IPS-NIHi11 (cell line): Measurements from ENCODE around the gene MSS51.
"Not testable (repeated sequence)": the region's sequence is repeated elsewhere in the genome, so short reads cannot be mapped to it uniquely, and the experiment has no call there.

Experiments
- DNase-seq: peaks from one replicate; pipeline ENCODE4 v3.0.0; 2012; ENCODE audit warnings: mixed read lengths, low spot score

The MSS51 gene

GRCh38 chr10:73414230-73414945 lies 19.0 kb downstream of the MSS51 start:
- no peak for DNase-seq

DNA sequence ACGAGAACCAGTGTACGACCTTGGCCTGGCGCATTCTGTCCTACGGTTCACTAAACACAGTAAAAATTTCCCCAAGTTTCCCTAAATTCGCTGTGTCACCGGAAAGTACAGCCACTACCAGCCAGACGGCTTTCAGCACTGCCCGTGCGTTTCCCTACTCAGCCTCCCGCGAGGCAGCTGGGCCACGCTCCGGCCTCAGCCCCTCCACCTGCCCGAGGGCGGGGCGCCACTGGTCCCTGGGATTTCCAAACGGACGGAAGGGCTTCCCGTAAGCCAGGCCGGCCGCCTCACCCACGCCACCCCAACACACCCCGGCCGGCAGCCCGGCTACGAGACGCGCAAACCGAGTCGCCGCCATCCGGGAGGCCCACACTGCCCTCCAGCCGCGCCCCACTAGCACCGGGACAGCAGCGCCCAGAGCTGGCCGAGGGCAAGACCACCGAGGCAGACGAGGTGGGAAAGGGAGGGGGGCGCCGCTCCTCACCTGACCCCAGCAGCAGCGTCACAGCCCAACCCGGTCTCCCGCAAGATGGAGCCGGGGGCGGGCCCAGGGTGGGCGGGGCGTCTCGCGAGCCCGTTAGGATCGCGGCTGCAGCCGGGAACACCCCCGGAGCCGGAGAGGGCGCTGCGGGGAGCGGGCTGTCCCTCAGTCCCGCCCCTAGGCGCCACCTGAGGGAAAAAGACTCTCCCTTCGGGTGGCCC lies 19.7 kb downstream of the MSS51 start, which contains the start of gene ANXA7:
ANXA7 (minus strand) TSS at position 531 of the 702 bp plus-strand sequence. CDS start 13,202 bp downstream, outside the sequence.
- DNase-seq: peak; percentile 99

GRCh38 chr10:73413108-73413527 lies 20.2 kb downstream of the MSS51 start:
- DNase-seq: peak; percentile 47

GRCh38 chr10:73410897-73411296 lies 22.5 kb downstream of the MSS51 start:
- no peak for DNase-seq

- no peak for DNase-seq
These were observed 24.3 kb downstream of the MSS51 start for GRCh38 chr10:73408978-73409521.

DNA sequence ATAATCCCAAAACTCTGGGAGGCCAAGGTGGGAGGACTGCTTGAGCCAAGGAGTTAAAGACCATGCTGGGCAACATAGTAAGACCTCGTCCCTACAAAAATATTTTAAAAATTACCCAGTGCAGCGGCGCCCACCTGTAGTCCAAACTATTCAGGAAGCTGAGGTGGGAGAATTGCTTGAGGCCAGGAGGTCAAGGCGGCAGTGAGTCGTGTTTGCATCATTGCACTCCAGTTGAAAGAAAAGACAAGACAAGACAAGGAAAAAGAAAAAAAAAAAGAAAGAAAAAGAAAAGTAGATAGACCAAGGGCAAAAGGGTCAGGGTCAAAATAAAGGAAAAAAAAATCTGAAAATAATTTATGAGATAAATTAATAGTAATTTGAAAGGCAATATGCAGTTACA lies 25.3 kb downstream of the MSS51 start:
- no peak for DNase-seq

GRCh38 chr10:73407495-73407894 lies 25.9 kb downstream of the MSS51 start:
- no peak for DNase-seq

GRCh38 chr10:73406846-73407245 lies 26.5 kb downstream of the MSS51 start:
- DNase-seq: no peak

GRCh38 chr10:73405556-73405955 lies 27.8 kb downstream of the MSS51 start:
- no peak for DNase-seq

GRCh38 chr10:73404690-73405089 lies 28.7 kb downstream of the MSS51 start:
- DNase-seq: no peak

DNA sequence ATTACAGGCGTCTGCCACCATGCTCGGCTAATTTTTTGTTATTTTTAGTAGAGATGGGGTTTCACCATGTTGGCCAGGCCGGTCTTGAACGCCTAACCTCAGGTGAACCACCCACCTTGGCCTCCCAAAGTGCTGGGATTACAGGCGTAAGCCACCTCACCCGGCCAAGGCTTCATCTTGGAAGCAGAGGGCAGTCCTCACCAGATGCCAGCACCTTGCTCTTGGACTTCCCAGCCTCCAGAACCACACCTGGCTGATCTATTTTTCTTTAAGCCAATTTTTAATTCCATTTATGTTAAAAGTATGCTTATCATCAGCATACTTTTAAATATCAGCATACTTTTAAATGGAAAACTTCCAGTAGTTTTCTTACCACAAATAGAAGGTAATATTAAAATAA lies 31.7 kb downstream of the MSS51 start:
- DNase-seq: no peak

GRCh38 chr10:73399063-73399462 lies 34.3 kb downstream of the MSS51 start:
- DNase-seq: no peak

DNA sequence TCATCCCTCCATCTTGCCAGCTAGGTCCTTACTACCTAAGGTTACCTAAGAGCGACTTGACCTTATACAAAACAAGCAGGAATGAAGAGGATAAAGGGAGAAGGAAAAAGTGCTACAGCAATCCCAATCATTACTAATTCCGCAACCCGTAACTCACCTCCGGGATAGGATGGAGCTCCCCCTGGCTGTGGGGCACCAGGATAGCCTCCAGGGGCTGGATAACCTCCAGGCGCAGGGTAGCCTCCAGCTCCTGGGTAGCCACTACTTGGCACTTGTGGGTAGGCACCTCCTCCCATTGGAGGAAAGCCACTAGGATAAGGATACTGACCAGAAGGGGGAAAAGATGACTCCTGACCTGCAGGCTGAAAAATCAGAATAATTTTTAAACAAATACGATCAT lies 35.3 kb downstream of the MSS51 start:
- DNase-seq: peak; percentile 29

- DNase-seq: not testable (repeated sequence)
These were observed 39.0 kb downstream of the MSS51 start for GRCh38 chr10:73394325-73394724.

- no peak for DNase-seq
These were observed 45.1 kb downstream of the MSS51 start for GRCh38 chr10:73388228-73388627.

GRCh38 chr10:73386583-73386982 lies 46.8 kb downstream of the MSS51 start:
- DNase-seq: no peak

DNA sequence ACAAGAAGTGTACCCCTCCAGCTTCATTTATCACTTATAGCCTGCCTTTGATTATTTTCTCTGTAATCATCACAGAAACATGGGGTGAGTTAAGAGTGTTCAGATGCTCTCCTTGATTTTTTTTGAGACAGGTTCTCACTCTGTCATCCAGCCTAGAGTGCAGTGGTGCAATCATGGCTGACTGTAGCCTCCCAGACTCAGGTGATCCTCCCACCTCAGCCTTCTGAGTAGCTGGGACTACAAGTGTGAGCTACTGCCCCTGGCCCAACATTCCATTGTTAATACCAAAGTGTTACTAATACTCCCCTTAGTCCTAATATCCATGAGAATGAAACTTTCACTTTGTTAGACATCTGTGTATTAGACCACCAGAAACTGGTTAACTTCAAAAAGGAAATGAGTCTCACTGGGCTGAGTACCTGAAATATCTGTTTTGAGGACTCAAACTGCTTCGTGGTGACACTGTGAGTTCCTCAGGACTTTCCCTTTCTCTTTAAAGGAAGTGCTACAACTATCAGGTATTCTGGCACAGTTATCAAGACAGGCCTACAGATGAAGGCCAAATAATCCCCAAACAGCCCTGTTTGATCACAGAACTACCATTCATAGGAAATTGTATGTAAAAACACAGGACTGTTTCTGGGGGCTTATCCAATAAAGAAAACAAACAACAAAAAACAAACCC lies 54.2 kb downstream of the MSS51 start:
- no peak for DNase-seq

DNA sequence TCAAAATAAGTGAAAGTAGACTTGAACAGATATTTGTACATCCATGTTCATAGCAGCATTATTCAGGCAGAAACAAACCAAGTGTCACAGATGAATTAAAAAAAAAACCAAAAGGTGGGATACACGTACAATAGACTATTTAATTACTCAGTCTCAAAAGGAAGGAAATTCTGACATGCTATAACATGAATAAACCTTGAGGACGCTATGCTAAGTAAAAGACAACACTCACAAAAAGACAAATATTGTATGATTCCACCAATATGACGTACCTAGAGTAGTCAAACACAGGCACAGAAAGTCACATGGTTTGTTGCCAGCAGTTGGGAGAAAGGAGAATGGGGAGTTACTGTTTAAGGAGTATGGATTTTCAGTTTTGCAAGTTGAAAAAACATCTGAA lies 56.7 kb downstream of the MSS51 start:
- DNase-seq: no peak
